Measurements from ENCODE around the gene PCDHGA8.
A peak's percentile ranks its signal among the peaks of the same experiment; 100 is the strongest.

Gene PCDHGA8

GRCh38 chr5:141356133-141356532 lies 36.3 kb upstream of the PCDHGA8 start:
- Histone ChIP-seq H3K27me3 (ENCODE audit: control insufficient read depth, insufficient read depth, low read length) (no peaks in the 10 kb centered on the region), H3K4me3 (ENCODE audit: low read depth, low read length) (no peak overlapping the region), H3K4me1 (ENCODE audit: control insufficient read depth, insufficient read depth, low read length) (no peaks in the 10 kb centered on the region), H3K9me3 (ENCODE audit: control insufficient read depth, insufficient read depth, low read length) (peaks cover 58% of the 10 kb centered on the region), H3K27ac (ENCODE audit: low read depth, low read length) (no peak overlapping the region), H3K36me3 (ENCODE audit: control insufficient read depth, insufficient read depth, low read length) (no peaks in the 10 kb centered on the region), H3K9ac (ENCODE audit: low read depth, low read length) (no peak overlapping the region)

GRCh38 chr5:141356950-141357349 lies 35.5 kb upstream of the PCDHGA8 start:
- H3K36me3 ChIP-seq (ENCODE audit: control insufficient read depth, insufficient read depth, low read length), result no peaks in the 10 kb centered on the region
- H3K9ac ChIP-seq (ENCODE audit: low read depth, low read length), result no peak overlapping the region
- no peaks in the 10 kb centered on the region for H3K27me3 ChIP-seq (ENCODE audit: control insufficient read depth, insufficient read depth, low read length)
- peaks cover 63% of the 10 kb centered on the region for H3K9me3 ChIP-seq (ENCODE audit: control insufficient read depth, insufficient read depth, low read length)
- no peak overlapping the region for H3K27ac ChIP-seq (ENCODE audit: low read depth, low read length)
- no peaks in the 10 kb centered on the region for H3K4me1 ChIP-seq (ENCODE audit: control insufficient read depth, insufficient read depth, low read length)
- no peak overlapping the region for H3K4me3 ChIP-seq (ENCODE audit: low read depth, low read length)

GRCh38 chr5:141359790-141360426 lies 32.5 kb upstream of the PCDHGA8 start, which contains the start of gene PCDHGB2:
TSS of gene PCDHGB2 (plus strand) at chr5:141359994. CDS start at chr5:141360136, 142 bp downstream.
- H3K9me3 ChIP-seq (ENCODE audit: control insufficient read depth, insufficient read depth, low read length), result peaks cover 63% of the 10 kb centered on the region
- no peaks in the 10 kb centered on the region for H3K36me3 ChIP-seq (ENCODE audit: control insufficient read depth, insufficient read depth, low read length)
- H3K27me3 ChIP-seq (ENCODE audit: control insufficient read depth, insufficient read depth, low read length), result no peaks in the 10 kb centered on the region
- no peak within 1 kb of the TSS for H3K9ac ChIP-seq (ENCODE audit: low read depth, low read length)
- H3K4me1 ChIP-seq (ENCODE audit: control insufficient read depth, insufficient read depth, low read length), result no peaks in the 10 kb centered on the region
- peak within 1 kb of the TSS; percentile 37 for H3K4me3 ChIP-seq (ENCODE audit: low read depth, low read length)
- H3K27ac ChIP-seq (ENCODE audit: low read depth, low read length), result no peak within 1 kb of the TSS

- no peaks in the 10 kb centered on the region for H3K36me3 ChIP-seq (ENCODE audit: control insufficient read depth, insufficient read depth, low read length)
- H3K9me3 ChIP-seq (ENCODE audit: control insufficient read depth, insufficient read depth, low read length), result peaks cover 64% of the 10 kb centered on the region
- peak overlapping the region; percentile 11; the same call in 1 of the 2 replicates for H3K4me3 ChIP-seq (ENCODE audit: low read depth, low read length)
- no peaks in the 10 kb centered on the region for H3K27me3 ChIP-seq (ENCODE audit: control insufficient read depth, insufficient read depth, low read length)
- H3K4me1 ChIP-seq (ENCODE audit: control insufficient read depth, insufficient read depth, low read length), result no peaks in the 10 kb centered on the region
- no peak overlapping the region for H3K9ac ChIP-seq (ENCODE audit: low read depth, low read length)
- no peak overlapping the region for H3K27ac ChIP-seq (ENCODE audit: low read depth, low read length)
Measured at GRCh38 chr5:141360685-141361084, 31.7 kb upstream of the PCDHGA8 start.

- Histone ChIP-seq H3K36me3 (ENCODE audit: control insufficient read depth, insufficient read depth, low read length) (no peaks in the 10 kb centered on the region), H3K9me3 (ENCODE audit: control insufficient read depth, insufficient read depth, low read length) (peaks cover 66% of the 10 kb centered on the region), H3K9ac (ENCODE audit: low read depth, low read length) (no peak overlapping the region), H3K27me3 (ENCODE audit: control insufficient read depth, insufficient read depth, low read length) (no peaks in the 10 kb centered on the region), H3K4me1 (ENCODE audit: control insufficient read depth, insufficient read depth, low read length) (no peaks in the 10 kb centered on the region), H3K4me3 (ENCODE audit: low read depth, low read length) (peak overlapping the region; percentile 24), H3K27ac (ENCODE audit: low read depth, low read length) (no peak overlapping the region)
Measured at GRCh38 chr5:141362719-141363118, 29.7 kb upstream of the PCDHGA8 start.

GRCh38 chr5:141363952-141364660 lies 28.3 kb upstream of the PCDHGA8 start, which contains the start of gene PCDHGA5:
TSS of gene PCDHGA5 (plus strand) at chr5:141364162. CDS start at chr5:141364331, 169 bp downstream.
- H3K9ac ChIP-seq (ENCODE audit: low read depth, low read length), result no peak within 1 kb of the TSS
- no peaks in the 10 kb centered on the region for H3K4me1 ChIP-seq (ENCODE audit: control insufficient read depth, insufficient read depth, low read length)
- no peaks in the 10 kb centered on the region for H3K36me3 ChIP-seq (ENCODE audit: control insufficient read depth, insufficient read depth, low read length)
- no peak within 1 kb of the TSS for H3K27ac ChIP-seq (ENCODE audit: low read depth, low read length)
- peaks cover 68% of the 10 kb centered on the region for H3K9me3 ChIP-seq (ENCODE audit: control insufficient read depth, insufficient read depth, low read length)
- no peaks in the 10 kb centered on the region for H3K27me3 ChIP-seq (ENCODE audit: control insufficient read depth, insufficient read depth, low read length)
- peak within 1 kb of the TSS; percentile 24; the same call in 1 of the 2 replicates for H3K4me3 ChIP-seq (ENCODE audit: low read depth, low read length)

GRCh38 chr5:141366016-141366896 lies 26.2 kb upstream of the PCDHGA8 start:
- H3K27me3 ChIP-seq (ENCODE audit: control insufficient read depth, insufficient read depth, low read length), result no peaks in the 10 kb centered on the region

GRCh38 chr5:141369994-141370848 lies 22.2 kb upstream of the PCDHGA8 start, which contains the start of gene PCDHGB3:
TSS of gene PCDHGB3 (plus strand) at chr5:141370242. CDS start at chr5:141370395, 153 bp downstream.
- Histone ChIP-seq H3K9ac (ENCODE audit: low read depth, low read length) (no peak within 1 kb of the TSS), H3K4me3 (ENCODE audit: low read depth, low read length) (no peak within 1 kb of the TSS), H3K27me3 (ENCODE audit: control insufficient read depth, insufficient read depth, low read length) (no peaks in the 10 kb centered on the region), H3K4me1 (ENCODE audit: control insufficient read depth, insufficient read depth, low read length) (no peaks in the 10 kb centered on the region), H3K36me3 (ENCODE audit: control insufficient read depth, insufficient read depth, low read length) (no peaks in the 10 kb centered on the region), H3K27ac (ENCODE audit: low read depth, low read length) (no peak within 1 kb of the TSS), H3K9me3 (ENCODE audit: control insufficient read depth, insufficient read depth, low read length) (peaks cover 58% of the 10 kb centered on the region)

More at GRCh38 chr5:141366016-141366896, 26.2 kb upstream of the PCDHGA8 start:
- Histone ChIP-seq H3K4me3 (ENCODE audit: low read depth, low read length) (no peak overlapping the region), H3K9ac (ENCODE audit: low read depth, low read length) (no peak overlapping the region), H3K9me3 (ENCODE audit: control insufficient read depth, insufficient read depth, low read length) (peaks cover 62% of the 10 kb centered on the region), H3K27ac (ENCODE audit: low read depth, low read length) (no peak overlapping the region), H3K36me3 (ENCODE audit: control insufficient read depth, insufficient read depth, low read length) (no peaks in the 10 kb centered on the region), H3K4me1 (ENCODE audit: control insufficient read depth, insufficient read depth, low read length) (no peaks in the 10 kb centered on the region)

- Histone ChIP-seq H3K9me3 (ENCODE audit: control insufficient read depth, insufficient read depth, low read length) (peaks cover 51% of the 10 kb centered on the region), H3K27me3 (ENCODE audit: control insufficient read depth, insufficient read depth, low read length) (no peaks in the 10 kb centered on the region)
Measured at GRCh38 chr5:141371572-141372475, 20.6 kb upstream of the PCDHGA8 start.

More at GRCh38 chr5:141371572-141372475, 20.6 kb upstream of the PCDHGA8 start:
- Histone ChIP-seq H3K27ac (ENCODE audit: low read depth, low read length) (no peak overlapping the region), H3K36me3 (ENCODE audit: control insufficient read depth, insufficient read depth, low read length) (no peaks in the 10 kb centered on the region), H3K4me3 (ENCODE audit: low read depth, low read length) (no peak overlapping the region), H3K9ac (ENCODE audit: low read depth, low read length) (no peak overlapping the region), H3K4me1 (ENCODE audit: control insufficient read depth, insufficient read depth, low read length) (no peaks in the 10 kb centered on the region)

All from HUES48 (cell line).